Chondrocyte (in vitro differentiated cells): ENCODE data around the gene SLC8B1. TPM values are rescaled to one million over a fixed set of nuclear protein-coding genes. Genes with fewer than 3 reads are reported as not detected.

Experiments used
- DNase-seq: peaks from one replicate; pipeline ENCODE4 v3.0.0; 2021; ENCODE audit warnings: mixed read lengths, low spot score
- H3K27ac Mint-ChIP-seq: one replicate; pipeline ENCODE4 v1.8.0; 2021; ENCODE audit warnings: mild to moderate bottlenecking, moderate library complexity, mixed read lengths; ENCODE audit not compliant: unreplicated experiment
- H3K27me3 Mint-ChIP-seq: 2 replicates; pipeline ENCODE4 v1.8.0; 2021; ENCODE audit warnings: low read depth, mixed read lengths
- H3K36me3 Mint-ChIP-seq: 2 replicates; pipeline ENCODE4 v1.8.0; 2021; ENCODE audit warnings: low read depth, mixed read lengths
- H3K4me1 Mint-ChIP-seq: 2 replicates; pipeline ENCODE4 v1.8.0; 2021; ENCODE audit warnings: low read depth, mild to moderate bottlenecking, mixed read lengths
- H3K4me3 Mint-ChIP-seq: one replicate; pipeline ENCODE4 v1.8.0; 2021; ENCODE audit warnings: mild to moderate bottlenecking, moderate library complexity, mixed read lengths; ENCODE audit not compliant: unreplicated experiment
- H3K9me3 Mint-ChIP-seq: 2 replicates; pipeline ENCODE4 v1.8.0; 2021; ENCODE audit warnings: low read depth, mixed read lengths
- total RNA-seq: library from RNA; stranded (reverse); gene quantifications from 3 replicates; pipeline ENCODE4 v1.2.1, GENCODE V29; 2021
- TF ChIP-seq, protein P1 (sequence below): fragments of 200-600 bp; sonication (generic); IDR thresholded peaks from 2 replicates; pipeline ENCODE4 v1.5.0; 2021; ENCODE audit warnings: antibody characterized with exemption, mild to moderate bottlenecking, moderate library complexity

The SLC8B1 gene
- total RNA-seq, 1 donor from 2014 or later, result 20.9 TPM

DNA sequence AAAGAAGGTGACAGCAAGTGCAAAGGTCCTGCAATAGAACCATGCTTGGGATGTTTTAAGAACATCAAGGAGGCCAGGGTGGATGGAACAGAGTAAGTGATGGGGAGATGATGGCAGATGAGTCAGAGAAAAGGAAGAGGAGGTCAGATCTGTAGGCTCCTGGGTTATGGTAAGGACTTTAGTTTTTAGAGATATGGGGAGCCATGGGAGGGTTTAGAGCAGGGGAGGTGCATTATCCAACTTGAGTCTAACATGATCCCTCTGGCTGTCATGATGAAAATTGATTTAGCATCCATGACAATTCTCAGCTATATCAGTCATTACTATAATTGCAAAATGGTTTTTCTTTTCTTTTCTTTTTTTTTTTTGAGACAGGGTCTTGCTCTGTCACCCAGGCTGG lies 16.2 kb upstream of the SLC8B1 start:
- H3K4me3 Mint-ChIP-seq, result no peak overlapping the region
- no peaks in the 10 kb centered on the region for H3K36me3 Mint-ChIP-seq
- H3K27me3 Mint-ChIP-seq, result peaks cover 6% of the 10 kb centered on the region
- TF ChIP-seq, protein P1, sequence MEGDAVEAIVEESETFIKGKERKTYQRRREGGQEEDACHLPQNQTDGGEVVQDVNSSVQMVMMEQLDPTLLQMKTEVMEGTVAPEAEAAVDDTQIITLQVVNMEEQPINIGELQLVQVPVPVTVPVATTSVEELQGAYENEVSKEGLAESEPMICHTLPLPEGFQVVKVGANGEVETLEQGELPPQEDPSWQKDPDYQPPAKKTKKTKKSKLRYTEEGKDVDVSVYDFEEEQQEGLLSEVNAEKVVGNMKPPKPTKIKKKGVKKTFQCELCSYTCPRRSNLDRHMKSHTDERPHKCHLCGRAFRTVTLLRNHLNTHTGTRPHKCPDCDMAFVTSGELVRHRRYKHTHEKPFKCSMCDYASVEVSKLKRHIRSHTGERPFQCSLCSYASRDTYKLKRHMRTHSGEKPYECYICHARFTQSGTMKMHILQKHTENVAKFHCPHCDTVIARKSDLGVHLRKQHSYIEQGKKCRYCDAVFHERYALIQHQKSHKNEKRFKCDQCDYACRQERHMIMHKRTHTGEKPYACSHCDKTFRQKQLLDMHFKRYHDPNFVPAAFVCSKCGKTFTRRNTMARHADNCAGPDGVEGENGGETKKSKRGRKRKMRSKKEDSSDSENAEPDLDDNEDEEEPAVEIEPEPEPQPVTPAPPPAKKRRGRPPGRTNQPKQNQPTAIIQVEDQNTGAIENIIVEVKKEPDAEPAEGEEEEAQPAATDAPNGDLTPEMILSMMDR, result no peak
- DNase-seq, result no peak
- H3K4me1 Mint-ChIP-seq, result no peaks in the 10 kb centered on the region
- no peaks in the 10 kb centered on the region for H3K9me3 Mint-ChIP-seq
- no peak overlapping the region for H3K27ac Mint-ChIP-seq

DNA sequence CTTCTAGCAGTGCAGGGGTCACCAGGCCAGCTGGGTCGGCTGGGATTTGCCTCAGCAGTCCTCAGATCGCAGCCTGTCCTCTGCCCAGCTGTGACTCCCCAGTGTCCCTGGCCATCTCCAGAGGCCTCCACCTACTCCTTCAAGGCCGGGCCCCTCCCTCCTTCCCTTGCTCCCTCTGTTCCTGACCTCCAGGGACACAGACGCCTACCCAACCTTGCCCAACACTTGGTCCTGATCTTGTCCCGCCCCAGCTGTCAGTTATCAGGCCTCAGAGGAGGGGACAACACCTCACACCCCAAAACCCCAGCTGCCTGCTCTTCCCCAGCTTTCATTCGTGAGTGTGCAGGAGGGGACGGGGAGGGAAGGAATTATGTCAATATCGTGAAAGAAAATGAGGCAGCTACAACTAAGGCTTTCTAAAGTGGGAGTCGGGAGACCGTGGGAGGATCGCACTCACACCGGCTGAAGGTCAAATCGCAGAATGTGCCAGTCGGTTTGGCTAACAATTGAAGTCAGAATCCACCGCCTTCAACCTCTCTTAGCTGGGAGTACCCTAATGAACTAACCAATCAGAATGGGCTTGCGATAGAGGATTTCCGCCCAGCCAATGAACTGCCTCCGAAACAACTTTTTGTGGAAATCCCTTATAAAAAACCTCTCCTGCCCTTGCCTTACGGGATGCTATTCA lies 14.1 kb upstream of the SLC8B1 start:
- H3K4me1 Mint-ChIP-seq, result no peaks in the 10 kb centered on the region
- H3K4me3 Mint-ChIP-seq, result no peak overlapping the region
- H3K27ac Mint-ChIP-seq, result no peak overlapping the region
- DNase-seq, result no peak
- peaks cover 6% of the 10 kb centered on the region for H3K27me3 Mint-ChIP-seq
- no peaks in the 10 kb centered on the region for H3K9me3 Mint-ChIP-seq
- H3K36me3 Mint-ChIP-seq, result no peaks in the 10 kb centered on the region
- TF ChIP-seq, protein P1, result no peak

DNA sequence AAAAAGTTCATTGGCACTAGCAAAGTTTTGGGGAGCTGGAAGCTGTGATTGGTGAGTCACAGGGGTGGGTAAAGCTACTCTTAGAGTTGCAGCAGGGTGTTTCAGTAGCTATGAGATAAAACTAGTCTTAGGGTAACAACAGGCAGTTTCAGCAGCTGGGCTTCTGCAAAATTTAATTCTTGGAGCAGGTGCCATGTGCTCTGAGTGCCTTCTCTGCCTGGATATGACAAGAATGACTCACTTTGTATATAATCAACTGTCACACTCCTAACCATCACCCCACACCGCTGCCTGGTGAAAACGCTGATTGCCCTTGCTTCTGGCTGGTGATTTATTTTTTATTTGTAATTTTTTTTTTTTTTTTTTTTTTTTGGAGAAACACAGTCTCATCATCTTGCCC lies 13.0 kb upstream of the SLC8B1 start:
- no peaks in the 10 kb centered on the region for H3K4me1 Mint-ChIP-seq

DNA sequence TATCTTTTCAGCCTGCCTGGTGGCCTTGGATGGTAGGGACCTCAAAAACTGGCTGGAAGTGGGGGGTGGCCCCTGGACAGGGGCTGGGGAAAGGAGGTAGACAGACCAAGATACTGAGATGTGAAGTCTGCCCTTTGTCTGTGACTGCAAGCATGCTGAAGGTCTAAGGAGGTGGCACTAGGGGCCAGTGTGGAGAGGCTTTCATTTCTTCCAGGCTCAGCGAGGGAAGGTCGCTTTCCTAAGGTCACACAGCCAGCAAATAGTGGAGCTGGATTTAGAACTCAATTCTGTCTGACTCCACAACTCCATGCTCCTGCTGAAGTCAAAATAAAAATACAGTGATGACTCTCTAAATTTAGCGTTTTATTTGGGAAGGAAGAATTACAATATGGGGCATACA lies 12.2 kb upstream of the SLC8B1 start:
- no peak overlapping the region for H3K4me3 Mint-ChIP-seq
- H3K36me3 Mint-ChIP-seq, result no peaks in the 10 kb centered on the region
- H3K27me3 Mint-ChIP-seq, result peaks cover 2% of the 10 kb centered on the region
- no peaks in the 10 kb centered on the region for H3K9me3 Mint-ChIP-seq
- no peaks in the 10 kb centered on the region for H3K4me1 Mint-ChIP-seq
- no peak for DNase-seq
- TF ChIP-seq, protein P1, result no peak
- no peak overlapping the region for H3K27ac Mint-ChIP-seq

More for the DNA sequence above, 13.0 kb upstream of the SLC8B1 start:
- DNase-seq, result no peak
- Mint-ChIP-seq H3K9me3 (no peaks in the 10 kb centered on the region), H3K4me3 (no peak overlapping the region), H3K36me3 (no peaks in the 10 kb centered on the region), H3K27ac (no peak overlapping the region), H3K27me3 (peaks cover 6% of the 10 kb centered on the region)
- TF ChIP-seq, protein P1, result no peak

DNA sequence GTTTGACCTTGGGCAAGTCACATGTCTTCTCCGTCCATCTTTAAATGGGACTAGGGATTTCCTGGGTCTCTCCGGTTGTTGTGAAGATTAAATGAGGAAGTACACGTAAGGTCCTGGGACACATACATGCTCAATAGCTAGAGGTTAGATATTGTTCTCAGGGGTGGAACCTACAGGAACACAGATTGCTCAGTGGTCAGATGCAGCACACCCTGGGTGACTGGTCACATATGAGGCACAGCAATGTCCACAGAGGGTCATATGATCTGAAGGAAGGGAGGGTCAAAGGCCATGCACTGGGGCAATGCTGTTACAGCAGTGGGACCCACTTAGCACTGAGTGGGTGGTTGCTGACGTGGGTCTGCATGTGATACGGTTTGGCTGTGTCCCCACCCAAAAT lies 11.4 kb upstream of the SLC8B1 start:
- Mint-ChIP-seq H3K9me3 (no peaks in the 10 kb centered on the region), H3K4me3 (no peak overlapping the region), H3K27ac (no peak overlapping the region), H3K36me3 (no peaks in the 10 kb centered on the region), H3K4me1 (no peaks in the 10 kb centered on the region), H3K27me3 (peaks cover 5% of the 10 kb centered on the region)
- TF ChIP-seq, protein P1, result no peak
- DNase-seq, result no peak
